WTC11 (cell line): Measurements from ENCODE around the gene AKT2. TPM values are rescaled to one million over a fixed set of nuclear protein-coding genes. Genes with fewer than 3 reads are reported as not detected.

Source experiments
- CREB1 ChIP-seq: sonication (generic); formaldehyde crosslinking; IDR thresholded peaks from 2 replicates; pipeline ENCODE4 v1.8.0; 2023; ENCODE audit warnings: mild to moderate bottlenecking, missing genetic modification reagents
- EMX1 ChIP-seq: fragments of 250-450 bp; sonication (Bioruptor Pico); IDR thresholded peaks from 2 replicates; pipeline ENCODE4 v1.8.0; 2021; ENCODE audit warnings: mild to moderate bottlenecking
- FOXJ3 ChIP-seq: sonication (generic); formaldehyde crosslinking; IDR thresholded peaks from 2 replicates; pipeline ENCODE4 v1.9.0; 2021; ENCODE audit warnings: missing genetic modification reagents, mild to moderate bottlenecking, borderline replicate concordance
- GRHL2 ChIP-seq: fragments of 250-450 bp; sonication (Bioruptor Pico); IDR thresholded peaks from 2 replicates; pipeline ENCODE4 v1.8.0; 2022; ENCODE audit warnings: mild to moderate bottlenecking, moderate library complexity; ENCODE audit not compliant: insufficient replicate concordance, severe bottlenecking
- HMGA2 ChIP-seq: fragments of 250-450 bp; sonication (Bioruptor Pico); IDR thresholded peaks from 2 replicates; pipeline ENCODE4 v1.4.0; 2021; ENCODE audit warnings: mild to moderate bottlenecking, moderate library complexity
- IRF2 ChIP-seq: sonication (generic); formaldehyde crosslinking; IDR thresholded peaks from 2 replicates; pipeline ENCODE4 v1.8.0; 2022; ENCODE audit warnings: low read depth, missing genetic modification reagents, borderline replicate concordance
- KAT7 ChIP-seq: sonication (generic); formaldehyde crosslinking; IDR thresholded peaks from 2 replicates; pipeline ENCODE4 v1.8.1; 2023; ENCODE audit warnings: missing genetic modification reagents, mild to moderate bottlenecking, borderline replicate concordance
- MXD4 ChIP-seq: fragments of 250-450 bp; sonication (Bioruptor Pico); IDR thresholded peaks from 2 replicates; pipeline ENCODE4 v1.8.0; 2021; ENCODE audit warnings: mild to moderate bottlenecking, moderate library complexity, borderline replicate concordance
- OVOL2 ChIP-seq: fragments of 250-450 bp; sonication (Bioruptor Pico); IDR thresholded peaks from 2 replicates; pipeline ENCODE4 v1.9.0; 2021; ENCODE audit warnings: mild to moderate bottlenecking, borderline replicate concordance
- PRRX2 ChIP-seq: fragments of 250-450 bp; sonication (Bioruptor Pico); IDR thresholded peaks from 2 replicates; pipeline ENCODE4 v1.8.0; 2021; ENCODE audit warnings: mild to moderate bottlenecking
- ZBTB21 ChIP-seq: sonication (generic); formaldehyde crosslinking; IDR thresholded peaks from 2 replicates; pipeline ENCODE4 v1.8.1; 2023; ENCODE audit warnings: mild to moderate bottlenecking, missing genetic modification reagents, borderline replicate concordance
- ZNF317 ChIP-seq: sonication (generic); formaldehyde crosslinking; IDR thresholded peaks from 2 replicates; pipeline ENCODE4 v1.8.1; 2023; ENCODE audit warnings: low read depth, mild to moderate bottlenecking, moderate library complexity, missing genetic modification reagents, borderline replicate concordance
- ZNF416 ChIP-seq: fragments of 250-450 bp; sonication (Bioruptor Pico); IDR thresholded peaks from 2 replicates; pipeline ENCODE4 v1.9.0; 2021; ENCODE audit warnings: mild to moderate bottlenecking, inconsistent platforms
- ZNF423 ChIP-seq: fragments of 250-450 bp; sonication (Bioruptor Pico); IDR thresholded peaks from 2 replicates; pipeline ENCODE4 v2.1.2; 2022; ENCODE audit warnings: mild to moderate bottlenecking, moderate library complexity
- total RNA-seq: library from RNA; stranded (reverse); gene quantifications from 3 replicates; pipeline ENCODE4 v1.2.3, GENCODE V29; 2021
- TF ChIP-seq, protein P1 (sequence below): sonication (generic); formaldehyde crosslinking; IDR thresholded peaks from 2 replicates; pipeline ENCODE4 v1.8.0; 2022; ENCODE audit warnings: mild to moderate bottlenecking, missing genetic modification reagents
- TF ChIP-seq, protein P2 (sequence below): sonication (generic); formaldehyde crosslinking; IDR thresholded peaks from 2 replicates; pipeline ENCODE4 v1.8.1; 2023; ENCODE audit warnings: mild to moderate bottlenecking, missing genetic modification reagents, borderline replicate concordance
- TF ChIP-seq, protein P3 (sequence below): sonication (generic); formaldehyde crosslinking; IDR thresholded peaks from 2 replicates; pipeline ENCODE4 v1.8.1; 2023; ENCODE audit warnings: mild to moderate bottlenecking, moderate library complexity, missing genetic modification reagents
- TF ChIP-seq, protein P4 (sequence below): sonication (generic); formaldehyde crosslinking; IDR thresholded peaks from 2 replicates; pipeline ENCODE4 v1.8.0; 2022; ENCODE audit warnings: missing genetic modification reagents
- TF ChIP-seq, protein P5 (sequence below): fragments of 250-450 bp; sonication (Bioruptor Pico); IDR thresholded peaks from 2 replicates; pipeline ENCODE4 v2.1.2; 2022; ENCODE audit warnings: mild to moderate bottlenecking, moderate library complexity
- TF ChIP-seq, protein P6 (sequence below): fragments of 250-450 bp; sonication (Bioruptor Pico); IDR thresholded peaks from 2 replicates; pipeline ENCODE4 v1.9.0; 2021; ENCODE audit warnings: mild to moderate bottlenecking
- TF ChIP-seq, protein P7 (sequence below): sonication (generic); formaldehyde crosslinking; IDR thresholded peaks from 2 replicates; pipeline ENCODE4 v1.8.1; 2023; ENCODE audit warnings: mild to moderate bottlenecking, missing genetic modification reagents, moderate library complexity

Gene AKT2
- total RNA-seq, 1 experiment from 2014 or later, result 156 TPM

DNA sequence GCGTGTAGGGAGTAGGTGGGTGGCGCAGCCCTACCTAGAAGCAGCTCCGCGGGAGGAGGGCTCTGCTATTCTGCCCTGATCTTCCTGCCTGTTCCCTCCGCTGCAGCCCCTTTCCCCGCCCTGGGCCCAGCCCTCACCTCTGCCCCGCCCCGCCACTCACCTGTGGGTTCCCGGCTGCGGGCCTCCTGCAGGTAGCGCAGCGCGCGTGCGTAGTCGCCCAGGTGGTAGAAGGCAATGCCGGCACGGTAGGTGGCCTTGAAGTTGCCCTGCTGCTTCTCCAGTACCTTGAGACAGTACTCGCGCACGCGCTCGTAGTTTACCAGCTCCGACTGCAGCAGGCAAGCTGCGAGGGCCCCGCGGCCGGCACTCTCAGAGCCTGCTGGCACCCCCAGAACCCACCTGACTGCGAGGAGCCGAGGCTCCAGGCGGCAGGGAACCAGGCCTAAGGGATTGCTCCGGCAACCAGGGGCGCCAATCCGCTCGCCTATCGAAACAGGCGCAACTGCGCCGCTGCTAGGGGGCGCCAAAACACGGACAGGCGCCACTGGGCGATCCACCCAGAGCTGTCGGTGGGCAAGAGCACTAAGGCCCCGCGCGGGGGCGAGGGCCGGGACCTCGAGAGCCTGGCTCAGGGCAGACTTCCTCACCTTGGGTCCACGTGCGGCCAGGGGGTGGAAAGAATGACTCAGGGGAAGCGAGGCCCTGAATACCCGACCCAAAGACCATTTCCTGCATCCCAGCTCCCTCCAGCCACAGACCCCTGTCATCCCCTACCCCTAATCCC is 67.9 kb downstream of the AKT2 start (continued):
- TF ChIP-seq, protein P1, sequence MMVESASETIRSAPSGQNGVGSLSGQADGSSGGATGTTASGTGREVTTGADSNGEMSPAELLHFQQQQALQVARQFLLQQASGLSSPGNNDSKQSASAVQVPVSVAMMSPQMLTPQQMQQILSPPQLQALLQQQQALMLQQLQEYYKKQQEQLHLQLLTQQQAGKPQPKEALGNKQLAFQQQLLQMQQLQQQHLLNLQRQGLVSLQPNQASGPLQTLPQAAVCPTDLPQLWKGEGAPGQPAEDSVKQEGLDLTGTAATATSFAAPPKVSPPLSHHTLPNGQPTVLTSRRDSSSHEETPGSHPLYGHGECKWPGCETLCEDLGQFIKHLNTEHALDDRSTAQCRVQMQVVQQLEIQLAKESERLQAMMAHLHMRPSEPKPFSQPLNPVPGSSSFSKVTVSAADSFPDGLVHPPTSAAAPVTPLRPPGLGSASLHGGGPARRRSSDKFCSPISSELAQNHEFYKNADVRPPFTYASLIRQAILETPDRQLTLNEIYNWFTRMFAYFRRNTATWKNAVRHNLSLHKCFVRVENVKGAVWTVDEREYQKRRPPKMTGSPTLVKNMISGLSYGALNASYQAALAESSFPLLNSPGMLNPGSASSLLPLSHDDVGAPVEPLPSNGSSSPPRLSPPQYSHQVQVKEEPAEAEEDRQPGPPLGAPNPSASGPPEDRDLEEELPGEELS (CRISPR knock-in tag), result no peak; the same call in 1 of the 2 replicates
- TF ChIP-seq CREB1 (CRISPR knock-in tag) (no peak), IRF2 (CRISPR knock-in tag) (no peak), ZNF317 (no peak), ZBTB21 (no peak), ZNF416 (peak; percentile 51), EMX1 (0 out of 2 replicates have a peak, but pooled peaks have one; percentile 34), FOXJ3 (CRISPR knock-in tag) (no peak), KAT7 (CRISPR knock-in tag) (no peak), ZNF423 (0 out of 2 replicates have a peak, but pooled peaks have one; percentile 5), HMGA2 (CRISPR knock-in tag) (no peak), MXD4 (CRISPR knock-in tag) (no peak), GRHL2 (CRISPR knock-in tag) (no peak), PRRX2 (no peak), OVOL2 (no peak)
- TF ChIP-seq, protein P2, sequence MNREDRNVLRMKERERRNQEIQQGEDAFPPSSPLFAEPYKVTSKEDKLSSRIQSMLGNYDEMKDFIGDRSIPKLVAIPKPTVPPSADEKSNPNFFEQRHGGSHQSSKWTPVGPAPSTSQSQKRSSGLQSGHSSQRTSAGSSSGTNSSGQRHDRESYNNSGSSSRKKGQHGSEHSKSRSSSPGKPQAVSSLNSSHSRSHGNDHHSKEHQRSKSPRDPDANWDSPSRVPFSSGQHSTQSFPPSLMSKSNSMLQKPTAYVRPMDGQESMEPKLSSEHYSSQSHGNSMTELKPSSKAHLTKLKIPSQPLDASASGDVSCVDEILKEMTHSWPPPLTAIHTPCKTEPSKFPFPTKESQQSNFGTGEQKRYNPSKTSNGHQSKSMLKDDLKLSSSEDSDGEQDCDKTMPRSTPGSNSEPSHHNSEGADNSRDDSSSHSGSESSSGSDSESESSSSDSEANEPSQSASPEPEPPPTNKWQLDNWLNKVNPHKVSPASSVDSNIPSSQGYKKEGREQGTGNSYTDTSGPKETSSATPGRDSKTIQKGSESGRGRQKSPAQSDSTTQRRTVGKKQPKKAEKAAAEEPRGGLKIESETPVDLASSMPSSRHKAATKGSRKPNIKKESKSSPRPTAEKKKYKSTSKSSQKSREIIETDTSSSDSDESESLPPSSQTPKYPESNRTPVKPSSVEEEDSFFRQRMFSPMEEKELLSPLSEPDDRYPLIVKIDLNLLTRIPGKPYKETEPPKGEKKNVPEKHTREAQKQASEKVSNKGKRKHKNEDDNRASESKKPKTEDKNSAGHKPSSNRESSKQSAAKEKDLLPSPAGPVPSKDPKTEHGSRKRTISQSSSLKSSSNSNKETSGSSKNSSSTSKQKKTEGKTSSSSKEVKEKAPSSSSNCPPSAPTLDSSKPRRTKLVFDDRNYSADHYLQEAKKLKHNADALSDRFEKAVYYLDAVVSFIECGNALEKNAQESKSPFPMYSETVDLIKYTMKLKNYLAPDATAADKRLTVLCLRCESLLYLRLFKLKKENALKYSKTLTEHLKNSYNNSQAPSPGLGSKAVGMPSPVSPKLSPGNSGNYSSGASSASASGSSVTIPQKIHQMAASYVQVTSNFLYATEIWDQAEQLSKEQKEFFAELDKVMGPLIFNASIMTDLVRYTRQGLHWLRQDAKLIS (CRISPR knock-in tag), result no peak
- TF ChIP-seq, protein P3, sequence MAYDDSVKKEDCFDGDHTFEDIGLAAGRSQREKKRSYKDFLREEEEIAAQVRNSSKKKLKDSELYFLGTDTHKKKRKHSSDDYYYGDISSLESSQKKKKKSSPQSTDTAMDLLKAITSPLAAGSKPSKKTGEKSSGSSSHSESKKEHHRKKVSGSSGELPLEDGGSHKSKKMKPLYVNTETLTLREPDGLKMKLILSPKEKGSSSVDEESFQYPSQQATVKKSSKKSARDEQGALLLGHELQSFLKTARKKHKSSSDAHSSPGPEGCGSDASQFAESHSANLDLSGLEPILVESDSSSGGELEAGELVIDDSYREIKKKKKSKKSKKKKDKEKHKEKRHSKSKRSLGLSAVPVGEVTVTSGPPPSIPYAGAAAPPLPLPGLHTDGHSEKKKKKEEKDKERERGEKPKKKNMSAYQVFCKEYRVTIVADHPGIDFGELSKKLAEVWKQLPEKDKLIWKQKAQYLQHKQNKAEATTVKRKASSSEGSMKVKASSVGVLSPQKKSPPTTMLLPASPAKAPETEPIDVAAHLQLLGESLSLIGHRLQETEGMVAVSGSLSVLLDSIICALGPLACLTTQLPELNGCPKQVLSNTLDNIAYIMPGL (CRISPR knock-in tag), result peak; percentile 57; the same call in 1 of the 2 replicates
- TF ChIP-seq, protein P4, sequence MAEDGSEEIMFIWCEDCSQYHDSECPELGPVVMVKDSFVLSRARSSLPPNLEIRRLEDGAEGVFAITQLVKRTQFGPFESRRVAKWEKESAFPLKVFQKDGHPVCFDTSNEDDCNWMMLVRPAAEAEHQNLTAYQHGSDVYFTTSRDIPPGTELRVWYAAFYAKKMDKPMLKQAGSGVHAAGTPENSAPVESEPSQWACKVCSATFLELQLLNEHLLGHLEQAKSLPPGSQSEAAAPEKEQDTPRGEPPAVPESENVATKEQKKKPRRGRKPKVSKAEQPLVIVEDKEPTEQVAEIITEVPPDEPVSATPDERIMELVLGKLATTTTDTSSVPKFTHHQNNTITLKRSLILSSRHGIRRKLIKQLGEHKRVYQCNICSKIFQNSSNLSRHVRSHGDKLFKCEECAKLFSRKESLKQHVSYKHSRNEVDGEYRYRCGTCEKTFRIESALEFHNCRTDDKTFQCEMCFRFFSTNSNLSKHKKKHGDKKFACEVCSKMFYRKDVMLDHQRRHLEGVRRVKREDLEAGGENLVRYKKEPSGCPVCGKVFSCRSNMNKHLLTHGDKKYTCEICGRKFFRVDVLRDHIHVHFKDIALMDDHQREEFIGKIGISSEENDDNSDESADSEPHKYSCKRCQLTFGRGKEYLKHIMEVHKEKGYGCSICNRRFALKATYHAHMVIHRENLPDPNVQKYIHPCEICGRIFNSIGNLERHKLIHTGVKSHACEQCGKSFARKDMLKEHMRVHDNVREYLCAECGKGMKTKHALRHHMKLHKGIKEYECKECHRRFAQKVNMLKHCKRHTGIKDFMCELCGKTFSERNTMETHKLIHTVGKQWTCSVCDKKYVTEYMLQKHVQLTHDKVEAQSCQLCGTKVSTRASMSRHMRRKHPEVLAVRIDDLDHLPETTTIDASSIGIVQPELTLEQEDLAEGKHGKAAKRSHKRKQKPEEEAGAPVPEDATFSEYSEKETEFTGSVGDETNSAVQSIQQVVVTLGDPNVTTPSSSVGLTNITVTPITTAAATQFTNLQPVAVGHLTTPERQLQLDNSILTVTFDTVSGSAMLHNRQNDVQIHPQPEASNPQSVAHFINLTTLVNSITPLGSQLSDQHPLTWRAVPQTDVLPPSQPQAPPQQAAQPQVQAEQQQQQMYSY (CRISPR knock-in tag), result no peak
- TF ChIP-seq, protein P5, sequence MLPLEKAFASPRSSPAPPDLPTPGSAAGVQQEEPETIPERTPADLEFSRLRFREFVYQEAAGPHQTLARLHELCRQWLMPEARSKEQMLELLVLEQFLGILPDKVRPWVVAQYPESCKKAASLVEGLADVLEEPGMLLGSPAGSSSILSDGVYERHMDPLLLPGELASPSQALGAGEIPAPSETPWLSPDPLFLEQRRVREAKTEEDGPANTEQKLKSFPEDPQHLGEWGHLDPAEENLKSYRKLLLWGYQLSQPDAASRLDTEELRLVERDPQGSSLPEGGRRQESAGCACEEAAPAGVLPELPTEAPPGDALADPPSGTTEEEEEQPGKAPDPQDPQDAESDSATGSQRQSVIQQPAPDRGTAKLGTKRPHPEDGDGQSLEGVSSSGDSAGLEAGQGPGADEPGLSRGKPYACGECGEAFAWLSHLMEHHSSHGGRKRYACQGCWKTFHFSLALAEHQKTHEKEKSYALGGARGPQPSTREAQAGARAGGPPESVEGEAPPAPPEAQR (CRISPR knock-in tag), result no peak
- TF ChIP-seq, protein P6, sequence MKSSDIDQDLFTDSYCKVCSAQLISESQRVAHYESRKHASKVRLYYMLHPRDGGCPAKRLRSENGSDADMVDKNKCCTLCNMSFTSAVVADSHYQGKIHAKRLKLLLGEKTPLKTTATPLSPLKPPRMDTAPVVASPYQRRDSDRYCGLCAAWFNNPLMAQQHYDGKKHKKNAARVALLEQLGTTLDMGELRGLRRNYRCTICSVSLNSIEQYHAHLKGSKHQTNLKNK (CRISPR knock-in tag), result no peak
- TF ChIP-seq, protein P7, sequence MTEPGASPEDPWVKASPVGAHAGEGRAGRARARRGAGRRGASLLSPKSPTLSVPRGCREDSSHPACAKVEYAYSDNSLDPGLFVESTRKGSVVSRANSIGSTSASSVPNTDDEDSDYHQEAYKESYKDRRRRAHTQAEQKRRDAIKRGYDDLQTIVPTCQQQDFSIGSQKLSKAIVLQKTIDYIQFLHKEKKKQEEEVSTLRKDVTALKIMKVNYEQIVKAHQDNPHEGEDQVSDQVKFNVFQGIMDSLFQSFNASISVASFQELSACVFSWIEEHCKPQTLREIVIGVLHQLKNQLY, result no peak
